GM12873 (cell line): Measurements from ENCODE around the gene SUSD1.

Experiments
- CTCF ChIP-seq: IDR thresholded peaks from 2 replicates; pipeline ENCODE4 v1.5.1; 2012; ENCODE audit warnings: low read depth, mild to moderate bottlenecking, moderate library complexity, low read length, control low read depth; ENCODE audit not compliant: insufficient read depth; ENCODE audit errors: missing control alignments

The SUSD1 gene

GRCh38 chr9:112198646-112199045 lies 23.5 kb upstream of the SUSD1 start:
- no peak for TF ChIP-seq CTCF

- no peak for TF ChIP-seq CTCF
Observed at GRCh38 chr9:112194969-112195431, 19.9 kb upstream of the SUSD1 start.

GRCh38 chr9:112193572-112194288 lies 18.6 kb upstream of the SUSD1 start:
- TF ChIP-seq CTCF: no peak

GRCh38 chr9:112188884-112189283 lies 13.8 kb upstream of the SUSD1 start:
- no peak for TF ChIP-seq CTCF

GRCh38 chr9:112187404-112187803 lies 12.3 kb upstream of the SUSD1 start:
- TF ChIP-seq CTCF: no peak

- TF ChIP-seq CTCF: no peak
Observed at GRCh38 chr9:112186695-112187094, 11.6 kb upstream of the SUSD1 start.

GRCh38 chr9:112184946-112185345 lies 9.8 kb upstream of the SUSD1 start:
- TF ChIP-seq CTCF: no peak
